ENCODE results near the gene ZNF41.

- TF ChIP-seq CTCF (IDR thresholded peaks at IDR 0.05): no peak
- no peak for TF ChIP-seq POLR2AphosphoS5 (IDR thresholded peaks at IDR 0.05; ENCODE audit: insufficient read depth in 1 of 2, low read depth in 1 of 2)
- TF ChIP-seq POLR2A (IDR thresholded peaks at IDR 0.05): no peak
These were observed 36.1 kb downstream of the ZNF41 start for GRCh38 chrX:47446971-47447370.

All from vagina (tissue), 2 donors.